HepG2 (cell line): ENCODE measurements around the gene SLX9. TPM values are rescaled to one million over a fixed set of nuclear protein-coding genes. Genes with fewer than 3 reads are reported as not detected.

Experiments used
- ATAC-seq: fragments of 200-7000 bp; cut with Tn5 transposase; 3 replicates; pipeline ENCODE4 v1.9.1; 2020; ENCODE audit warnings: mild to moderate bottlenecking, moderate library complexity
- BruUV-seq: library from RNA; stranded (reverse); fragments of 400-500 nt; replicated peaks from 2 replicates; lab custom pipeline; 2021; lab: Mats Ljungman, UMichigan
- CTCF ChIA-PET: fragments of 300-600 bp; formaldehyde crosslinking; extraction: SDS; loops from one replicate; lab custom pipeline; 2021; ENCODE audit warnings: low total read pairs, inconsistent platforms, low intra/inter-chr PET ratio; lab: Yijun Ruan, JAX
- POLR2A ChIA-PET: fragments of 350-600 bp; sonication (Branson Sonifier 250); formaldehyde crosslinking; loops from one replicate; lab custom pipeline; 2020; ENCODE audit warnings: antibody characterized with exemption, inconsistent platforms; lab: Yijun Ruan, JAX
- DNase-seq: peaks from one replicate; pipeline ENCODE4 v3.0.0-alpha.2; 2015; ENCODE audit warnings: low spot score
- FAIRE-seq: peaks from 3 replicates; lab custom pipeline; 2011; peaks lifted over from hg19 to GRCh38; lab: Jason Lieb, UNC
- H2AFZ ChIP-seq: one replicate; pipeline ENCODE4 v1.6.1; 2011; ENCODE audit warnings: low read length, inconsistent platforms
- H3K27ac ChIP-seq: fragments of 300-600 bp; 3 replicates; pipeline ENCODE4 v1.8.0; 2011; ENCODE audit warnings: mixed run types, mild to moderate bottlenecking, mixed read lengths, low read length, inconsistent platforms; ENCODE audit not compliant: insufficient read depth; ENCODE audit errors: extremely low read length
- H3K27me3 ChIP-seq, 2 experiments: fragments of 200-600 bp in 1 of 2; 2 replicates in 1 of 2; 3 replicates in 1 of 2; pipeline versions ENCODE4 v1.6.0 to v1.8.0; 2011; ENCODE audit warnings: low read length in 2 of 2, mild to moderate bottlenecking in 2 of 2, moderate library complexity in 2 of 2, inconsistent platforms in 1 of 2; ENCODE audit not compliant: insufficient read depth in 2 of 2, control insufficient read depth in 1 of 2
- H3K36me3 ChIP-seq, 2 experiments: fragments of 200-600 bp in 1 of 2; replicated peaks in 1 of 2; 2 replicates in 1 of 2; 3 replicates in 1 of 2; pipeline versions ENCODE4 v1.5.1 to v1.8.0; 2011; ENCODE audit warnings: low read length in 2 of 2, inconsistent platforms in 1 of 2; ENCODE audit not compliant: insufficient read depth in 2 of 2, control insufficient read depth in 1 of 2
- H3K4me1 ChIP-seq: 2 replicates; pipeline ENCODE4 v1.5.1; 2012; ENCODE audit warnings: low read length, inconsistent platforms; ENCODE audit not compliant: insufficient read depth
- H3K4me2 ChIP-seq: 2 replicates; pipeline ENCODE4 v1.6.0; 2011; ENCODE audit warnings: low read depth, low read length, inconsistent platforms
- H3K4me3 ChIP-seq, 3 experiments: fragments of 200-600 bp in 1 of 3; sonication (generic), shearing (Covaris generic) in 1 of 3; replicated peaks in 1 of 3; 2 replicates each; pipeline ENCODE4 v1.5.1; 2011 to 2016; ENCODE audit warnings: low read length in 3 of 3, inconsistent platforms in 2 of 3, low read depth in 2 of 3, mild to moderate bottlenecking in 2 of 3, control low read depth in 1 of 3, mixed read lengths in 1 of 3; ENCODE audit not compliant: insufficient read depth in 1 of 3
- H3K79me2 ChIP-seq: one replicate; pipeline ENCODE4 v1.6.1; 2011; ENCODE audit warnings: low read length, inconsistent platforms; ENCODE audit not compliant: insufficient read depth
- H3K9ac ChIP-seq: 2 replicates; pipeline ENCODE4 v1.6.0; 2011; ENCODE audit warnings: mild to moderate bottlenecking, low read depth, low read length, inconsistent platforms; ENCODE audit not compliant: insufficient read depth
- H3K9me3 ChIP-seq: 2 replicates; pipeline ENCODE4 v1.5.1; 2012; ENCODE audit warnings: mild to moderate bottlenecking, low read length
- H4K20me1 ChIP-seq: 2 replicates; pipeline ENCODE4 v1.6.0; 2011; ENCODE audit warnings: inconsistent platforms, mild to moderate bottlenecking, low read length, moderate library complexity; ENCODE audit not compliant: insufficient read depth
- KDM5B ChIP-seq: sonication (generic); formaldehyde crosslinking; IDR thresholded peaks from 2 replicates; pipeline ENCODE4 v1.4.0; 2020; ENCODE audit warnings: missing genetic modification reagents, mild to moderate bottlenecking, borderline replicate concordance
- MATR3 ChIP-seq: sonication (generic); formaldehyde crosslinking; IDR thresholded peaks from 2 replicates; pipeline ENCODE4 v1.4.0; 2020; ENCODE audit warnings: missing genetic modification reagents
- MAX ChIP-seq: IDR thresholded peaks from 2 replicates; pipeline ENCODE4 v1.6.1; 2012; ENCODE audit warnings: inconsistent platforms
- MAZ ChIP-seq, 2 experiments: sonication (generic) in 1 of 2; formaldehyde crosslinking in 1 of 2; IDR thresholded peaks; 2 replicates each; pipeline versions ENCODE4 v1.5.0 to v1.6.1; 2012 to 2020; ENCODE audit warnings: low read depth in 2 of 2, mild to moderate bottlenecking in 2 of 2, borderline replicate concordance in 1 of 2, improper control_type of control experiment in 1 of 2, low read length in 1 of 2, missing genetic modification reagents in 1 of 2, moderate library complexity in 1 of 2
- MXD1 ChIP-seq: sonication (generic); formaldehyde crosslinking; IDR thresholded peaks from 2 replicates; pipeline ENCODE4 v1.4.0; 2020; ENCODE audit warnings: mild to moderate bottlenecking, missing genetic modification reagents
- NR1H2 ChIP-seq: sonication (generic); formaldehyde crosslinking; IDR thresholded peaks from 2 replicates; pipeline ENCODE4 v1.8.1; 2022; ENCODE audit warnings: low read depth, missing genetic modification reagents, borderline replicate concordance
- SAP130 ChIP-seq: IDR thresholded peaks from 2 replicates; pipeline ENCODE4 v1.6.1; 2016; ENCODE audit warnings: low read depth
- ZBTB10 ChIP-seq: sonication (generic); formaldehyde crosslinking; IDR thresholded peaks from 2 replicates; pipeline ENCODE4 v1.4.0; 2020; ENCODE audit warnings: missing genetic modification reagents, borderline replicate concordance
- ZFX ChIP-seq: sonication (generic); formaldehyde crosslinking; IDR thresholded peaks from 2 replicates; pipeline ENCODE4 v1.4.0; 2020; ENCODE audit warnings: mild to moderate bottlenecking, low read depth, missing genetic modification reagents, moderate library complexity
- ZMYM4 ChIP-seq: sonication (generic); formaldehyde crosslinking; IDR thresholded peaks from 2 replicates; pipeline ENCODE4 v1.8.1; 2023; ENCODE audit warnings: mild to moderate bottlenecking, missing genetic modification reagents
- ZNF629 ChIP-seq: sonication (generic); formaldehyde crosslinking; conservative IDR thresholded peaks from 2 replicates; pipeline ENCODE4 v1.5.0; 2020; ENCODE audit warnings: missing genetic modification reagents
- ZNF687 ChIP-seq: sonication (generic); formaldehyde crosslinking; IDR thresholded peaks from 2 replicates; pipeline ENCODE4 v1.5.1; 2020; ENCODE audit warnings: mild to moderate bottlenecking, missing genetic modification reagents, moderate library complexity
- WGBS: methylation state at CpG from one replicate; pipeline ENCODE4 v1.1.6; 2017; ENCODE audit warnings: low lambda C conversion rate; 5-methylcytosine and 5-hydroxymethylcytosine counted together
- in situ Hi-C: cut with HindIII; loops from 2 replicates; pipeline ENCODE4 v1.10.0; 2017; ENCODE audit warnings: low pct_unique_long_range_greater_than_20kb; ENCODE audit not compliant: extremely low pct_ligation_motif_present
- intact Hi-C: fragments of 100-400 bp; cut with micrococcal nuclease; formaldehyde crosslinking; loops from one replicate; pipeline ENCODE4 v1.10.0; 2022; ENCODE audit not compliant: unreplicated experiment
- polyA plus RNA-seq, 8 experiments: library from polyadenylated mRNA; depleted of rRNA in 3 of 8; stranded (reverse) in 7 of 8; unstranded in 1 of 8; fragments of >200 nt; fragmentation: Illumina TruSeq in 4 of 8; extraction: Trizol in 4 of 8; gene quantifications; 2 replicates each; pipeline versions ENCODE4 v1.2.1 to v1.2.3, GENCODE V29; 2011 to 2016; ENCODE audit warnings: low read depth in 4 of 8, missing spikeins in 1 of 8, mixed read lengths in 1 of 8; ENCODE audit not compliant: insufficient read depth in 1 of 8
- total RNA-seq, 5 experiments: library from RNA; depleted of rRNA; stranded (reverse); fragments of >200 nt; fragmentation: Illumina TruSeq; extraction: Trizol; gene quantifications; 2 replicates each; pipeline ENCODE4 v1.2.3, GENCODE V29; 2016; ENCODE audit warnings: low read depth in 1 of 5

Gene SLX9
- total and polyA plus RNA-seq, 2 of the 13 experiments (the other 11 are each of a cell fraction or from before 2014, with no cell fraction given), result 21.0 to 47.1 TPM

- Histone ChIP-seq H3K79me2 (no peaks in the 10 kb centered on the region), H3K4me2 (peak overlapping the region; percentile 57), H2AFZ (no peak overlapping the region), H3K9me3 (no peaks in the 10 kb centered on the region), H3K27me3 (peaks cover 1 to 4% of the 10 kb centered on the region in 2 experiments; a peak in 3 of 5 replicates), H3K36me3 (no peaks in the 10 kb centered on the region), H3K4me1 (peaks cover 88% of the 10 kb centered on the region), H3K4me3 (peak overlapping the region; percentile 40 to 62 (median 54); a peak in 4 of 6 replicates), H4K20me1 (no peaks in the 10 kb centered on the region), H3K9ac (peak overlapping the region; percentile 29; the same call in 1 of the 2 replicates), H3K27ac (no peak overlapping the region)
- intact Hi-C loops, result loop anchor here (1.0 kb wide), 1 partner anchor 131 kb away; no protein-coding TSS in a partner anchor
- ATAC-seq, result no peak
- no peak for DNase-seq
- no TSS peak for BruUV-seq
- ChIA-PET CTCF (interaction anchor here (2.3 kb wide), 1 partner anchor 39 kb away, joined by 6 read pairs; no protein-coding TSS in a partner anchor), POLR2A (interaction anchor here (0.6 to 2.6 kb wide), 3 partner anchors 9 to 21 kb away, joined by 3 to 15 read pairs (median 3); no protein-coding TSS in a partner anchor)
- 50% methylated on average over 33 of the region's 78 CpGs for WGBS
- no peak for FAIRE-seq
- in situ Hi-C loops, result no loop called here
- TF ChIP-seq KDM5B (CRISPR knock-in tag) (peak; percentile 55; the same call in 1 of the 2 replicates), MAX (peak; percentile 45; the same call in 1 of the 2 replicates), MAZ (IDR thresholded peaks at IDR 0.05; ENCODE audit: borderline replicate concordance, low read depth, low read length) (no peak), MAZ (CRISPR knock-in tag; IDR thresholded peaks at IDR 0.05; ENCODE audit: low read depth) (0 out of 2 replicates have a peak, but pooled peaks have one; percentile 22), NR1H2 (no peak), ZNF687 (CRISPR knock-in tag) (peak; percentile 62), ZNF629 (CRISPR knock-in tag) (peak; percentile 68), MATR3 (no peak), ZBTB10 (CRISPR knock-in tag) (no peak), ZMYM4 (CRISPR knock-in tag) (no peak), ZFX (CRISPR knock-in tag) (no peak), SAP130 (no peak), MXD1 (CRISPR knock-in tag) (0 out of 2 replicates have a peak, but pooled peaks have one; percentile 32)
These were observed 8.1 kb upstream of the SLX9 start for GRCh38 chr21:44931501-44932407.
